Stomach smooth muscle (tissue), 2 donors: ENCODE measurements around the gene STARD7.
"Not testable (repeated sequence)": the region's sequence is repeated elsewhere in the genome, so short reads cannot be mapped to it uniquely, and the experiment has no call there.

Experiments
- H3K27ac ChIP-seq: one replicate; pipeline ENCODE4 v1.7.0; 2013; ENCODE audit warnings: mild to moderate bottlenecking, low read length, inconsistent platforms
- H3K27me3 ChIP-seq, 2 donors: one replicate each; pipeline ENCODE4 v1.7.0; 2013; ENCODE audit warnings: low read length in 2 of 2; ENCODE audit not compliant: insufficient read depth in 2 of 2, control insufficient read depth in 1 of 2
- H3K36me3 ChIP-seq, 2 donors: one replicate each; pipeline ENCODE4 v1.7.0; 2013; ENCODE audit warnings: low read length in 2 of 2; ENCODE audit not compliant: control insufficient read depth in 2 of 2, insufficient read depth in 2 of 2
- H3K4me1 ChIP-seq: one replicate; pipeline ENCODE4 v1.7.0; 2013; ENCODE audit warnings: low read length; ENCODE audit not compliant: control insufficient read depth, insufficient read depth
- H3K4me3 ChIP-seq, 2 donors: one replicate each; pipeline ENCODE4 v1.7.0; 2013; ENCODE audit warnings: low read length in 2 of 2
- H3K9ac ChIP-seq, 2 donors: one replicate each; pipeline ENCODE4 v1.7.0; 2013; ENCODE audit warnings: low read length in 2 of 2, mild to moderate bottlenecking in 1 of 2
- H3K9me3 ChIP-seq, 2 donors: one replicate each; pipeline ENCODE4 v1.7.0; 2013; ENCODE audit warnings: low read length in 2 of 2; ENCODE audit not compliant: control insufficient read depth in 2 of 2
- donor health status: healthy.
- donor health status: Pancreatic carcinoma.

The STARD7 gene

GRCh38 chr2:96208143-96209010 is at the start of gene STARD7:
TSS of gene STARD7 (minus strand) at chr2:96208827. CDS start at chr2:96208434, 393 bp downstream.
- H3K4me1 ChIP-seq, result peaks cover 43% of the 10 kb centered on the region
- no peaks in the 10 kb centered on the region for H3K36me3 ChIP-seq
- no peaks in the 10 kb centered on the region for H3K27me3 ChIP-seq
- peak within 1 kb of the TSS; percentile 80 for H3K27ac ChIP-seq
- H3K4me3 ChIP-seq, result peak within 1 kb of the TSS; percentile 95 to 96
- no peaks in the 10 kb centered on the region for H3K9me3 ChIP-seq
- H3K9ac ChIP-seq, result peak within 1 kb of the TSS; percentile 82 to 86

GRCh38 chr2:96257744-96258143 is 49.1 kb upstream of the STARD7 start:
- H3K4me3 ChIP-seq, H3K9ac ChIP-seq, H3K27me3 ChIP-seq, H3K9me3 ChIP-seq: not testable (repeated sequence)
- Histone ChIP-seq H3K36me3 (peaks cover 29 to 37% of the 10 kb centered on the region in 2 donors), H3K27ac (peak overlapping the region; percentile 53), H3K4me1 (peaks cover 41% of the 10 kb centered on the region)

GRCh38 chr2:96256611-96257113 is 48.0 kb upstream of the STARD7 start:
- Histone ChIP-seq H3K27ac (no peak overlapping the region), H3K9ac (no peak overlapping the region), H3K9me3 (no peaks in the 10 kb centered on the region), H3K27me3 (no peaks in the 10 kb centered on the region), H3K36me3 (peaks cover 40 to 47% of the 10 kb centered on the region in 2 donors), H3K4me3 (no peak overlapping the region), H3K4me1 (peaks cover 43% of the 10 kb centered on the region)

DNA sequence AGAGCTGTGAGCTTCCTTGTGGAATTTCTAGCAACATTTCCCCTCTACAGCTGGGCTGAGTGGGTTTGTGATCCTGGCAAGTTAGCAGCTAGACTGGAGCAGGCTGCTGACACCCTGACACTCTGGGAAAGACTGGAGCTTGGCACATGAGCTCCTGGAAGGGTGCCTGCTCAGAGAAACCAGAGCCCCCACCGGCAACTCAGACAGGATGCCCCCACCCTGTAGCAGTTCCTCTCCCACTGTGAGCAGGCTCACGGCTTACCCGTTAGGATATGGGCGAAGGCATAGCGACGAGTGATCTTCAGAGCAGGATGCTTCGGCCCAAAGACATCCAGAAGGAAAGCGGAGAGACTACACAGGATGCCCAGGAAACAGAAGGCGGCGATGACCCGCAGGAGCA is 45.9 kb upstream of the STARD7 start:
- Histone ChIP-seq H3K9ac (no peak overlapping the region), H3K27me3 (no peaks in the 10 kb centered on the region), H3K4me1 (peaks cover 33% of the 10 kb centered on the region), H3K27ac (no peak overlapping the region), H3K9me3 (no peaks in the 10 kb centered on the region), H3K4me3 (no peak overlapping the region), H3K36me3 (peaks cover 38 to 47% of the 10 kb centered on the region in 2 donors)

GRCh38 chr2:96253006-96253405 is 44.4 kb upstream of the STARD7 start:
- Histone ChIP-seq H3K9ac (no peak overlapping the region), H3K4me3 (no peak overlapping the region), H3K27me3 (no peaks in the 10 kb centered on the region), H3K9me3 (no peaks in the 10 kb centered on the region), H3K27ac (no peak overlapping the region), H3K36me3 (peaks cover 34 to 40% of the 10 kb centered on the region in 2 donors), H3K4me1 (peaks cover 22% of the 10 kb centered on the region)

DNA sequence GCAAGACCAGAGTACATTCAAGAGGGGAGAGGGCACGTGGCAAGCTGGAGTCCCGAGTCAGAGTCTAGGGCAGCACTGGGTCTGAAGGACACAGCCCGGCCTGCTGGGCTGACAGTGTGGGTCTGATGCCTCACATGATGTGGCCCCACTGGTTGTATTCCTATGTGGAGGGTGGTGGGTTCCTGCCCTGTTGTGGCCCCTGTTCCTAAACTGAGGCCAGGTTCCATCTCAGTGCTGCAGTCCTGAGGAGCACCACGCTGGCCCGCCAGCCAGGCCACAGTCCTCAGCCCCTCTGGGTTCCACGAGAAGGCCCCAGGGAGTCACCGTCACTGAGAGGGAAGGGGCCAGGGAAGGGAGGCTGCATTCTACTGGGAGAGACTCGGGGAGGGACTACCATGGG is 43.9 kb upstream of the STARD7 start:
- H3K36me3 ChIP-seq, result peaks cover 34 to 40% of the 10 kb centered on the region in 2 donors
- no peak overlapping the region for H3K4me3 ChIP-seq

GRCh38 chr2:96251721-96252292 is 43.2 kb upstream of the STARD7 start:
- H3K9ac ChIP-seq, result no peak overlapping the region
- H3K36me3 ChIP-seq, result peaks cover 34 to 40% of the 10 kb centered on the region in 2 donors

More for the DNA sequence above, 43.9 kb upstream of the STARD7 start:
- no peaks in the 10 kb centered on the region for H3K9me3 ChIP-seq
- no peak overlapping the region for H3K27ac ChIP-seq
- no peak overlapping the region for H3K9ac ChIP-seq
- no peaks in the 10 kb centered on the region for H3K27me3 ChIP-seq
- H3K4me1 ChIP-seq, result peaks cover 20% of the 10 kb centered on the region

DNA sequence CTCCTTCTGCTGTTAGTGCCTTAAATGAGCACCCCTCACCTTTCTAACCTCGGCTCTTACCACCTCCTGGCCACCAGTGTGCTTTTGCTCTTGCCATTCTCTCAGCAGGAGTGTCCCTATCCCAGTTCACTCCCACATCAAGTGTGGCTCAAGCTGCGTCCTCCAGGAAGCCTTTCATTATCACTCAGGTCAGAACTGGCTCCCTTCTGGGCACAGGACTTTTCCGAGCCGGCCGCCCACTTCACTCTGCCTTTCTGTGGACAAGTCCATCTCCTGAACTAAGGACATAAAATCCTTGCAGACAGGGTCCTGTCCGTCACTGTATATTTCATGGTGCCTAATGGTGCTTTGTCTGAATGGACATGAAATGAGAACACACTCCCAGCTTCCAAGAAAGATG is 41.6 kb upstream of the STARD7 start:
- Histone ChIP-seq H3K36me3 (peaks cover 30 to 38% of the 10 kb centered on the region in 2 donors), H3K4me3 (no peak overlapping the region), H3K27me3 (no peaks in the 10 kb centered on the region), H3K27ac (no peak overlapping the region), H3K9ac (no peak overlapping the region), H3K4me1 (peaks cover 20% of the 10 kb centered on the region), H3K9me3 (no peaks in the 10 kb centered on the region)

More at GRCh38 chr2:96251721-96252292, 43.2 kb upstream of the STARD7 start:
- Histone ChIP-seq H3K9me3 (no peaks in the 10 kb centered on the region), H3K27me3 (no peaks in the 10 kb centered on the region), H3K4me1 (peaks cover 20% of the 10 kb centered on the region), H3K27ac (no peak overlapping the region), H3K4me3 (no peak overlapping the region)

- Histone ChIP-seq H3K9me3 (no peaks in the 10 kb centered on the region), H3K9ac (no peak overlapping the region), H3K4me1 (peaks cover 20% of the 10 kb centered on the region), H3K4me3 (no peak overlapping the region), H3K27ac (no peak overlapping the region), H3K36me3 (peaks cover 25 to 33% of the 10 kb centered on the region in 2 donors), H3K27me3 (no peaks in the 10 kb centered on the region)
Measured at GRCh38 chr2:96249654-96250053, 41.0 kb upstream of the STARD7 start.

DNA sequence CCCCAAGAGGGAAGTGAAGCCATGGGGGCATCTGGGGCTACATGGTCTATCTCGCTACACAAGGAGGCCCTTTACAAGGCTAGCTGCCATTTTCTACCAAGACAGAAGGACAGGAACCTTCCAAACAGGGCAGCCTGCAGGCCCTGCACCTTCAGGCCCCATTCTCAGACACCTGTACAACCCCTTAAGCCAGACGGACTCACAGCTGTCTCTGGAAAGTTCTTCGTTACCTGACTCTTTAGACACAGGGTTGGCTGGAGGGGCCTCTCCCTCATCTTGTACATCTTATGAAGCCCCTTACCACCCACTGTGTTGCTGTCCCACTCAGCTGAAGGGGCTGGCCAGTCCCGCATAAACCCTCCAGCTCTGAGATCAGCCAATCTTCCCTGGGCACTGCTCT is 40.0 kb upstream of the STARD7 start:
- Histone ChIP-seq H3K27ac (no peak overlapping the region), H3K4me1 (peaks cover 18% of the 10 kb centered on the region), H3K36me3 (peaks cover 16 to 22% of the 10 kb centered on the region in 2 donors), H3K9me3 (no peaks in the 10 kb centered on the region), H3K4me3 (no peak overlapping the region), H3K9ac (no peak overlapping the region), H3K27me3 (no peaks in the 10 kb centered on the region)
